ENCODE results near the gene CTTNBP2. TPM values are rescaled to one million over a fixed set of nuclear protein-coding genes. Genes with fewer than 3 reads are reported as not detected.

The CTTNBP2 gene
- total RNA-seq, 1 donor from 2014 or later, result 36.9 TPM

GRCh38 chr7:117673839-117674238 lies 199.4 kb downstream of the CTTNBP2 start:
- no peaks in the 10 kb centered on the region for H3K36me3 Mint-ChIP-seq
- H3K4me3 Mint-ChIP-seq, result peak overlapping the region; percentile 82
- no peaks in the 10 kb centered on the region for H3K9me3 Mint-ChIP-seq
- no peak for DNase-seq (ENCODE audit: extremely low spot score, unreplicated experiment)
- peak overlapping the region; percentile 90 for H3K27ac Mint-ChIP-seq
- peaks cover 12% of the 10 kb centered on the region for H3K4me1 Mint-ChIP-seq (ENCODE audit: unreplicated experiment)
- peak; percentile 65 for TF ChIP-seq CTCF (conservative IDR thresholded peaks at IDR 0.05)
- H3K27me3 Mint-ChIP-seq, result no peaks in the 10 kb centered on the region

- Mint-ChIP-seq H3K4me3 (peak overlapping the region; percentile 82), H3K4me1 (ENCODE audit: unreplicated experiment) (peaks cover 12% of the 10 kb centered on the region)
Measured at GRCh38 chr7:117673367-117673766, 199.9 kb downstream of the CTTNBP2 start.

GRCh38 chr7:117672453-117672852 lies 200.8 kb downstream of the CTTNBP2 start:
- no peaks in the 10 kb centered on the region for H3K27me3 Mint-ChIP-seq
- DNase-seq (ENCODE audit: extremely low spot score, unreplicated experiment), result no peak
- no peak for TF ChIP-seq CTCF (conservative IDR thresholded peaks at IDR 0.05)
- peaks cover 12% of the 10 kb centered on the region for H3K4me1 Mint-ChIP-seq (ENCODE audit: unreplicated experiment)
- no peaks in the 10 kb centered on the region for H3K9me3 Mint-ChIP-seq
- peak overlapping the region; percentile 90 for H3K27ac Mint-ChIP-seq
- H3K4me3 Mint-ChIP-seq, result no peak overlapping the region
- H3K36me3 Mint-ChIP-seq, result no peaks in the 10 kb centered on the region

More at GRCh38 chr7:117673367-117673766, 199.9 kb downstream of the CTTNBP2 start:
- DNase-seq (ENCODE audit: extremely low spot score, unreplicated experiment), result peak; percentile 68
- TF ChIP-seq CTCF (conservative IDR thresholded peaks at IDR 0.05), result no peak
- no peaks in the 10 kb centered on the region for H3K27me3 Mint-ChIP-seq
- H3K27ac Mint-ChIP-seq, result peak overlapping the region; percentile 90
- no peaks in the 10 kb centered on the region for H3K9me3 Mint-ChIP-seq
- H3K36me3 Mint-ChIP-seq, result no peaks in the 10 kb centered on the region

GRCh38 chr7:117669818-117670217 lies 203.4 kb downstream of the CTTNBP2 start:
- Mint-ChIP-seq H3K4me1 (ENCODE audit: unreplicated experiment) (peaks cover 7% of the 10 kb centered on the region), H3K27ac (no peak overlapping the region), H3K9me3 (no peaks in the 10 kb centered on the region), H3K27me3 (no peaks in the 10 kb centered on the region), H3K36me3 (no peaks in the 10 kb centered on the region), H3K4me3 (no peak overlapping the region)
- TF ChIP-seq CTCF (conservative IDR thresholded peaks at IDR 0.05), result peak; percentile 30
- no peak for DNase-seq (ENCODE audit: extremely low spot score, unreplicated experiment)

- no peak for DNase-seq (ENCODE audit: extremely low spot score, unreplicated experiment)
- H3K4me1 Mint-ChIP-seq (ENCODE audit: unreplicated experiment), result peaks cover 17% of the 10 kb centered on the region
- H3K4me3 Mint-ChIP-seq, result no peak overlapping the region
- H3K27me3 Mint-ChIP-seq, result no peaks in the 10 kb centered on the region
- peaks cover 8% of the 10 kb centered on the region for H3K9me3 Mint-ChIP-seq
- TF ChIP-seq CTCF (conservative IDR thresholded peaks at IDR 0.05), result no peak
- H3K27ac Mint-ChIP-seq, result peak overlapping the region; percentile 2
- no peaks in the 10 kb centered on the region for H3K36me3 Mint-ChIP-seq
Measured at GRCh38 chr7:117667456-117667855, 205.8 kb downstream of the CTTNBP2 start.

- peaks cover 17% of the 10 kb centered on the region for H3K4me1 Mint-ChIP-seq (ENCODE audit: unreplicated experiment)
- H3K27me3 Mint-ChIP-seq, result no peaks in the 10 kb centered on the region
- no peak for DNase-seq (ENCODE audit: extremely low spot score, unreplicated experiment)
- H3K36me3 Mint-ChIP-seq, result no peaks in the 10 kb centered on the region
- peaks cover 8% of the 10 kb centered on the region for H3K9me3 Mint-ChIP-seq
- H3K4me3 Mint-ChIP-seq, result no peak overlapping the region
- no peak for TF ChIP-seq CTCF (conservative IDR thresholded peaks at IDR 0.05)
- peak overlapping the region; percentile 88 for H3K27ac Mint-ChIP-seq
Measured at GRCh38 chr7:117666689-117667088, 206.6 kb downstream of the CTTNBP2 start.

All from type B pancreatic cell (in vitro differentiated cells).